NCI-H2196 (cell line): ENCODE results near the gene HAUS7.

Experiments used
- DNase-seq: peaks from one replicate; lab custom pipeline; 2025; ENCODE audit not compliant: unreplicated experiment; lab: John Stamatoyannopoulos, UW

The HAUS7 gene

GRCh38 chrX:153477901-153478300, 7.5 kb upstream of the HAUS7 start:
- no peak for DNase-seq

- no peak for DNase-seq
These were observed 7.0 kb upstream of the HAUS7 start for GRCh38 chrX:153477364-153477857.

GRCh38 chrX:153476666-153477363, 6.4 kb upstream of the HAUS7 start:
- no peak for DNase-seq

GRCh38 chrX:153475751-153476281, 5.4 kb upstream of the HAUS7 start:
- DNase-seq: no peak

- DNase-seq: no peak
These were observed 4.9 kb upstream of the HAUS7 start for GRCh38 chrX:153475271-153475670.

GRCh38 chrX:153474718-153475117, 4.3 kb upstream of the HAUS7 start:
- DNase-seq: peak; percentile 70

- DNase-seq: no peak
These were observed 3.9 kb upstream of the HAUS7 start for GRCh38 chrX:153474266-153474665.

GRCh38 chrX:153473126-153473525, 2.8 kb upstream of the HAUS7 start:
- no peak for DNase-seq

GRCh38 chrX:153471663-153472280, 1.4 kb upstream of the HAUS7 start:
- DNase-seq: no peak

- no peak for DNase-seq
These were observed 465 bp downstream of the HAUS7 start for GRCh38 chrX:153469811-153470410.

- no peak for DNase-seq
These were observed 2.3 kb downstream of the HAUS7 start for GRCh38 chrX:153468008-153468580.

- no peak for DNase-seq
These were observed 4.5 kb downstream of the HAUS7 start for GRCh38 chrX:153465691-153466380.

GRCh38 chrX:153464116-153464515, 6.3 kb downstream of the HAUS7 start:
- no peak for DNase-seq

GRCh38 chrX:153463556-153463955, 6.8 kb downstream of the HAUS7 start:
- no peak for DNase-seq

GRCh38 chrX:153463031-153463430, 7.3 kb downstream of the HAUS7 start:
- DNase-seq: peak; percentile 51

- no peak for DNase-seq
These were observed 8.1 kb downstream of the HAUS7 start for GRCh38 chrX:153462291-153462690.

- peak; percentile 18 for DNase-seq
These were observed 9.6 kb downstream of the HAUS7 start for GRCh38 chrX:153460826-153461225.

GRCh38 chrX:153459986-153460385, 10.4 kb downstream of the HAUS7 start:
- no peak for DNase-seq

GRCh38 chrX:153458476-153458875, 11.9 kb downstream of the HAUS7 start:
- DNase-seq: no peak

GRCh38 chrX:153457827-153458466, 12.4 kb downstream of the HAUS7 start:
- no peak for DNase-seq
